Activated CD4-positive, alpha-beta T cell treated with anti-CD3 and anti-CD28 coated beads, Interleukin-2, amount 50 U/mL, for 24 hours (primary cell): Measurements from ENCODE around the gene CUL5.
"Not testable (repeated sequence)": the region's sequence is repeated elsewhere in the genome, so short reads cannot be mapped to it uniquely, and the experiment has no call there.

Experiments used
- DNase-seq, 2 donors: peaks; one replicate each; pipeline ENCODE4 v3.0.0-alpha.2; 2020; ENCODE audit warnings: low read depth in 1 of 2, low spot score in 1 of 2

CUL5 gene

DNA sequence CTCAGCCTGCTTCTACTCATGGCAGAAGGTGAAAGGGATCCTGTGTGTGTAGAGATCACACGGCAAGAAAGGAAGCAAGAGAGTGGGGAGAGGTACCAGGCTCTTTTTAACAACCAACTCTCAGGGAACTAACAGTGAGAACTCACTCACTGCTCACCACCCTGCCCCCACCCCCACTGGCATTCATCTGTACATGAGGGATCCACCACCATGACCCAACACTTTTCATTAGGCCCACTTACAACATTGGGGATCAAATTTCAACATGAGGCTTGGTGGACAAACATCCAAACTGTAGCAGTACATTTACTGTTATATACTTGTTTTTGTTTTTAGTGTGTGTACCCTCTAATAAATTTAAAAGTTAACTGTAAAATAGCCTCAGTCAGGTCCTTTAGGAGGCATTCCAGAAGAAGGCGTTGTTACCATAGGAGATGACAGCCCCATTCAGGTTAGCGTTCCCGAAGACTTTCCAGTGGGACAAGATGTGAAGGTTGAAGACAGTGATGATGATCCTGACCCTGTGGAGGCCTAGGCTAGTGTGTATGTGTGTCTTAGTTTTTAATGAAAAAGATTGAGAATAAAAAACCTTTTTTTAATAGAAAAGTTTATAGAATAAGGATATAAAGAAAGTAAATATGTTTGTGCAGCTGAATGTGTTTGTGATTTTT is 11.3 kb downstream of the CUL5 start:
- DNase-seq: no peak

DNA sequence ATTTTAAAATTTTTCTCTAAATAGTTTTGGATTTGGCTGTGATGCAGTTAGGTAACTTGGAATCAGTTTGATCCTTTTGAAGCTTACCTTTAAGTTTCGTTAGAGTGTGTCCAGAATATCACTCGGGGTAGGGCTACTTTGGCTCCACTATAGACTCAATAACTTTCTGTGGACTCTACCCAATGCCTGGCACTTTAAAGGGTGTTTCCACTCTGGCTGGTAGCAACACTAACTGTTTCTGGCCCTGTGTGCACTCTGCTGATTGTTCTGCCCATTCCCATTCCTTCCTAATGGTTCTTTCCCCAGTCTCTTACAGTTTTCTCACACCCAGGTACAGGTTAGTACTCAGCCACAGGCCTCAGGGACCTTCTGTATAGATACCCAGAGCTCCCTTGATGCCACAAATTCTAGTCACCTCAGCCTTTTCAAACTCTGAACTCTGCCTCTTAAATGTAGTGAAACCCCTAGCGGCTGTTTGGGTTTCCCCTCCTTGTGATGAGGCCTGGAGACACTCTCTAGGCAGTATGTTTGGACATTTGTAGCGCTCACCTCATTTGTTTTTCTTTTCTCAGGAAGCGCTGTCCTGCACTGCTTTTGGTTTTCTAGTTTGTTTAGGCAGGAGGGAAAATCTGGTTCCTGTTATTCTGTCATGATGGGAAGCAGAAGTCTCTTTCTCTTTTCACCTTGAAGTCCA is 16.8 kb downstream of the CUL5 start:
- no peak for DNase-seq

DNA sequence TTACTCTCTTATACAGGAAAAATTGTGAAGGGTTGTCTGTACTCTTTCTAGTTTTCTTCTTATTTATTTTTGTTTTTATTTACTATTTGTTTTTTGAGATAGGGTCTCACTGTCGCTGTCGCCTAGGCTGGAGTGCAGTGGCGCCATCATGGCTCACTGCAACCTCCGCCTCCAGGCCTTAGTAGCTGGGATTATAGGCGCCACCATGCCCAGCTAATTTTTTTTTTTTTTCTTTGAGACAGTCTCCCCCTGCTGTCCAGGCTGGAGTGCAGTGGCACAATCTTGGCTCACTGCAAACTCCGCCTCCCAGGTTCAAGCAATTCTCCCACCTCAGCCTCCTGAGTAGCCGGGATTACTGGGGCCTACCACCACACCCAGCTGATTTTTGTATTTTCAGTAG is 18.4 kb downstream of the CUL5 start:
- no peak for DNase-seq

DNA sequence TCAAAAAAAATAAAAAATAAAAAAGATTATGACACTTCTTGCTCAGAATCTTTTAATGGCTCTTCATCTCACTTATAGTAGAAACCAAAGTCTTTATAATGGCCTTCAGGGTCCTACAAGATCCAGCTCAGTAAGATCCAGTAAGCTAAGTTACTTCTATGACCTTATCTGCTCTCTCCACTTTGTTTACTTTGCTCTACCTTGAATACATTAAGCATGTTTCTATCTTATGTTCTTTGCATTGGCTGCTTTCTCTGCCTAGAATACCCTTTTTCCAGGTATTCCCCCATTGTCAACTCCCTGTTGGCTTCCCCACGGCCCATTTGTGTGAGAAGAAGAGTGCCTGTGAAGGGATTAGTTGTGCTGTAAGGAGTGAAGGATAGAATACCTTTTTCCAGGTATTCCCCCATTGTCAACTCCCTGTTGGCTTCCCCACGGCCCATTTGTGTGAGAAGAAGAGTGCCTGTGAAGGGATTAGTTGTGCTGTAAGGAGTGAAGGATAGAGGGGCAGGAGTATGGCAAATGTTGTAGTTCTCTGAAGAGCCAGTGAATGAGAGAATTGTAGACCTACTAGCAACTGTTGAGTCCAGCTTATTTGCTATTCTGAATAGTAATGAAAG is 20.2 kb downstream of the CUL5 start:
- not testable (repeated sequence) for DNase-seq

DNA sequence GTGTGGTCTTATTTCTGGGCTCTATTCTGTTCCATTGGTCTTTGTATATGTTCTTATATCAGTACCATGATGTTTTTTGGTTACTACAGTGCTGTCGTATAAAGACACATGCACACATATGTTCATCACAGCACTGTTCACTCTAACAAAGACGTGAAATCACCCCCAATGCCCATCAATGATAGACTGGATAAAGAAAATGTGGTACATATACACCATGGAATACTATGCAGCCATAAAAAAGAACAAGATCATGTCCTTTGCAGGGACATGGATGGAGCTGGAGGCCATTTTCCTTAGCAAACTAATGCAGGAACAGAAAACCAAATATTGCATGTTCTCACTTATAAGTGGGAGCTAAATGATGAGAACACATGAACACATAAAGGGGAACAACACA is 22.9 kb downstream of the CUL5 start:
- DNase-seq: not testable (repeated sequence)

DNA sequence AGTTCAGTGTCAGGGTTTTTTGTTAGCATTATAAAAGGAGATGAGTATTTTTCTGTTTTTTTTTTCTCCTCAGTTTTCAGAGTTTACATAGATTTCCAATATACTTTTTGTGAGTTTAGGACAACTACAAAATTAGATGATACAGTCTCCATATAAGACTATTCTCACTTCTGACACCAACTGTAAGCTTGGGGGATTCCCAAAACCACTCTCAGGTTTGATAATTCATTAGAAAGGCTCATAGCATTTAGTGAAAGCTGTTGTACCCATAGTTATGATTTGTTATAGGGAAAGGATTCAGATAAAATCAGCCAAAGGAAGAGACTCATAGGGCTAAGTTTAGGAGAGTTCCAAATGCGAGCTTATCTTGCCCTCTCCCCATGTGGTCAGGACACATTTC is 24.1 kb downstream of the CUL5 start:
- no peak for DNase-seq

DNA sequence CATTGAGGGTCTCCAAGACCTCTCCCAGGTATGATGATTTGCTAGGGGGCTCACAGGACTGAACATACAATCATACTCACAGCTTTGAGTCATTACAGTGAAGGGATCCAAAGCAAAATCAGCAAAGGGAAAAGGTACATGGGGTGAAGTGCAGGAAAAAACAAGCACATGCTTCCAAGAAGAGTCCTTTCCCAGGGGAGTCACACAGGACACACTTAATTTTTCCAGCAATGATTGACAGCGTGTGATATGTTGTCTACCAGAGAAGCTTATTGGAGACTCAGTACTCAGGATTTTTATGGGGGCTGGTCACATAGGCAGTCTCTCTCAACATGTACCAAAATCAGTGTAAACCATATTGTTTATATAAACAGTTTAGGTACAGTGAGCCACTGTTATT is 25.3 kb downstream of the CUL5 start:
- no peak for DNase-seq

DNA sequence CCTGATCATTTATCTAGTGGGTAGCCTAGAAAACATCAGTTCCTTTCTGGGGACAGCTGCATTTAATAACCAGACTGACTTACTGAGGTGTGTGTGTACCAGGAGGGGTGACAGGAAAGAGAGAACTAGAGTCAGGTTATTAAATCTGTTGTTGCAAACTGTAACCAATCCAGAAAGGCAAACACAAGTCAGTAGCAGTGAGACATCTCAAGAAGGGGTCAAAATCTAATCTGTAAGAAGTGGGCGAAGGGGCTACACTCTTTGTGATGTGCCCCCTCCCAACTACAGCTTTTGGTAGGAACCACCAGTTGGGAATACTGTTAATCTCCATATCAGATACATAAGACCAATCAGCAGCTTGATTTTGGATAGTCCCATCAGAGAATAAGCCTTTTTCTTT is 26.3 kb downstream of the CUL5 start:
- no peak for DNase-seq

DNA sequence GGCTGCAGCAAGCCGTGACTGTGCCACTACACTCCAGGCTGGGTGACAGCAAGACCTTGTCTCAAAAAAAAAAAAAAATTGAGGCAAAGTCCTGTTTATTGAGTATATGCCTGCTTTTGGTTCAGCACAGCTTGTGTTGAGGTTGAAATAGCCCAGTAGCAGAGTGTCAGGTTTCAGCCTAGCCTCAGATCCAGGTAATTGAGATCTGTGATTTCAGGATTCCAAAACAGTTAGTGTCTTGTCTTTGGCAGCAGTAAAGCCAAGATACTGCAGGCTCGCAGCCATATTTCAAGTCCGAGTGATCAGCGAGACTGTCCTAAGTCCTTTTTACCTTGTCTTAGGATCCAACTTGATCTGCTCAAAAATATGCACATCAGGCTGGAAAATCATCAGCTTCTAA is 27.0 kb downstream of the CUL5 start:
- no peak for DNase-seq

DNA sequence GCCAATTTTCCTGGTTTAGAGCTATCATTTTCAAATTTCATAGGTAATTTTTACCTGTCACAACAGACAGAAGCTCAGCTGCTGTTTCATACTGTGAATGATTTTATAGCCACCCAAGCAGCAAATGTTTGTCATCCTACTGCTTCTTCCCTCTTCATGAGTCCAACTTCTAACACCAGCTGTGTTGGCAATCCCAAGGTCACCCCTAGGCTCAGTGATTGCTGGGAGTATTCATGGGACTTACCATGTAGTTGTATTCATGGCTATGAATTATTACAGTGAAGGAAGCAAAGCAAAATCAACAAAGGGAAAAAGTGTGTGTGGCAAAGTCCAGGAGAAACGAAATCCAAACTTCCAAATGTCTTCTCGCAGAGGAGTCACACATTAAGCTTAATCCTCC is 28.5 kb downstream of the CUL5 start:
- DNase-seq: no peak

DNA sequence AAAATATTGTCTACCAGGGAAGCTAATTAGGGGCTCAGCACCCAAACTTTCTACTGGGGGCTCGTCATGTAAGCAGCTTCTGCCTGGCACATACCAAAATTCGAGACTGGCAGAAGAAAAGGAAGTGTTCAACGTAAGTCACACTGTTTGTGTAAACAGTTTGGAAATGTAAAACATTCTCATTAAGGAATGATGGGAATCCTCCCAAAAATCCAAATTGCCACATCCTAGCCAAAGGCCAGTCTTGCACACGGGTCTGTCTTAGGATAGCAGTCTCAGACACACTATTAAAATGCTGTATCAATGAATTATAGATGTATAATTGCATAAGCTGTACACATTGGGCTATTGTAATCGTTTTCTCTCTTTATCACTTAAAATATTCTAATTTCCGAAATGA is 28.9 kb downstream of the CUL5 start:
- DNase-seq: no peak

DNA sequence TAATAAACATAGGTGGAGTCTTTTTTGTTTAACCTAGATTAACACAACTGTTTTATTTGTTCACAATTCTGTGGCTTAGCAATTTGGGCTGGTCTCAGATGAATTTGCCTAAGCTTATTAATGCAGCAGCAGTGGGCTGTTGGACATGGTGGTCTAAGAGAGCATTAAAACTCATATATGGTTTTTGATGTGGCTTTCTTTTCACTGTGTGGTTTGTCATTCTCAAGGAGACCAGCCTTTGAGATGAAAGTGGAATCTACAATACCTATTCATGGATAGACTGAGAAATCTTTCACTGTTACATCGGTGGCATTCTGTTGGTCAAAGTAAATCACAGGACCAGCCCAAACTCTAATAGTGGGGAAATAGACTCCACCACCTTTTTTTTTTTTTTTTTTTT is 39.6 kb downstream of the CUL5 start:
- DNase-seq: no peak

DNA sequence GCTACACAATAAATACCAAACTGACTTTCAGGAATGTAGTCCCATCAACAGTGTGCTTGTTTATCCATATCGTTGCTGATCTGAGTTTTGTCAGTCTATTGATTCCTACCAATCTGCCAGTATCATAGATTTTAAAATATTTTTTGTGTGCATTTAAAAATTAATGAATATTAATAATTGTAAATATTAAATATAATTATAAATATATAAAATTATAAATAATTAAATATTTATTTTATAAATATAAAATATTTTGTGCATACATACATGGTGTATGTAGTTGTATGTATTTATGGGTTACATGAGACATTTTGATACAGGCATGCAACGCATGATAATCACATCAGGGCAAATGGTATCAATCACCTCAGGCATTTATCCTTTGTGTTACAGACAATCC is 53.6 kb downstream of the CUL5 start:
- DNase-seq: no peak

DNA sequence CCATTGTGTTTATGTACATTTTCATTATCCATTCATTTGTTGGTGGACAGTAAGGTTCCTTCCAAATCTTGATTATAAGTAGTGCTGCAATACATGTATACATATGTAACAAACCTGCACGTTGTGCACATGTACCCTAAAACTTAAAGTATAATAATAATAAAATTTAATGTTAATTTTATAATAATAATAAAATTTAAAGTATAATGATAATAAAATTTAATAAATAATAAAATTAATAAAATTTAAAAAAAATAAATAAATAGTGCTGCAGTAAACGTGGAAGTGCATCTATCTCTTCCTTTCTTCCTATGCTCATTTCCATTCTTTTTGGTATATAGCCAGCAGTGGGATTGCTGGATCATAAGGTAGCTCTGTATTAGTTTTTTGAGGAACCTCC is 54.7 kb downstream of the CUL5 start:
- DNase-seq: no peak

DNA sequence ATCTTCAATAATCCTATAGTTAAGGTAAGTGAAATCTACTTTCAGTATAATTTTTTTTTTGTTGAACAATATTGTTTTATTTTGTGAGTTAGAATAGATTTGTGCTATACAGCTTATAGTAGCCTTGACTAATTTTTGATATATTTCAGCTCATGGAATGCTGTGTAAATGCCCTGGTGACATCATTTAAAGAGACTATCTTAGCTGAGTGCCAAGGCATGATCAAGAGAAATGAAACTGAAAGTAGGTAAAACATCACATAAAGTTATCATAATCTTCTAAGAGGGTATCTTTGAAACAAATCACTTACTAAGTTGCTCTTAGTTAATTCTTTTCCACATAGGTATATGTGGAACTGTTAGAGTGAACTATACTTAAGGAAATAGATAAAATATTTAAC is 61.2 kb downstream of the CUL5 start:
- no peak for DNase-seq

DNA sequence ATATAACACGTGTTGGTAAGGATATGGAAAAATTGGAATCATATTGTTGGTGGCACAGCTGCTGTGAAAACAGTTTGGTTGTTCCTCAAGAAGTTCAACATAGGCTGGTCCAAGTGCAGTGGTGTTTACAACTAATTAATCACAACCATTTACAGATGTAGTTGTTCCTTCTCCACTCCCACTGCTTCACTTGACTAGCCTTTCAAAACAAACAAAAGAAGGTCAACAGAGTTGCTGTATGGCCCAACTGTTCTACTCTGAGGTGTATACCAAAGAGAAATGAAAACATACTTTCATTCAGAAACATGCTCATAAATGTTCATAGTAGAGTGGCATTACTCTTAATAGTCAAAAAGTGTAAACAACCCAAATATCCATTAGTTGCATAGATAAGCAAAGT is 76.1 kb downstream of the CUL5 start:
- DNase-seq: no peak

DNA sequence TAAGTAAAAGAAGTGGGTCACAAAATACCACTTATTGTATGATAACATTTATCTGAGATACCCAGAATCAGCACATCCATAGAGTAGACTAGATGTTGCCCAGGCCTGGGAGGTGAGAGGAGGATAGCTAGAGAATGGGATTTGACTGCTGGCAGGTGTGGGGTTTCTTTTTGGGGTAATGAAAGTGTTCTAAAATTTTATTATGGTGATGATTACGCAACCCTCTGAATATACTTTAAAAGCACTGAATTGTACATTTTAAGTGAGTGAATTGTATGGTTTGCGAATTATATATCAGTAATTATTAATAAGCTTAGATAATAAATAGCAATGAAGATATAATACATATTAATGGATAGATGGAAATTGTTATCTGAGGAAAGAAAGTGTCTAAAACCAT is 77.0 kb downstream of the CUL5 start:
- DNase-seq: no peak

DNA sequence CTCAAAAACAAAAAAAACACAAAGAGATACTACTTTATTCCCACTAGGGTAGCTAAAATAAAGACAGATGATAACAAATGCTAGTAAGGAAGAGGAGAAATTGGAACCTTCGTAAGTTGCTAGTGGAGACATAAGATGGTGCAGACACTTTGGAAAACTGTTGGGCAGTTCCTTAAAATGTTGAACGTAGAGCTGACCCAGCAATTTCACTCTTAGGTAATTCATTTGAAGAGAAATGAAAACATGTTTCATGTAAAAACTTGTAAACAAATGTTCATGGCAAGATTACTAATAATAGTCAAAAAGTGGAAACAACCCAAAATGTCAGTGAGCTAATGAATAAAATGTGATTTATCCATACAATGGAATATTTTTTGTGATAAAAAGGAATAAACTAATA is 83.4 kb downstream of the CUL5 start:
- no peak for DNase-seq

DNA sequence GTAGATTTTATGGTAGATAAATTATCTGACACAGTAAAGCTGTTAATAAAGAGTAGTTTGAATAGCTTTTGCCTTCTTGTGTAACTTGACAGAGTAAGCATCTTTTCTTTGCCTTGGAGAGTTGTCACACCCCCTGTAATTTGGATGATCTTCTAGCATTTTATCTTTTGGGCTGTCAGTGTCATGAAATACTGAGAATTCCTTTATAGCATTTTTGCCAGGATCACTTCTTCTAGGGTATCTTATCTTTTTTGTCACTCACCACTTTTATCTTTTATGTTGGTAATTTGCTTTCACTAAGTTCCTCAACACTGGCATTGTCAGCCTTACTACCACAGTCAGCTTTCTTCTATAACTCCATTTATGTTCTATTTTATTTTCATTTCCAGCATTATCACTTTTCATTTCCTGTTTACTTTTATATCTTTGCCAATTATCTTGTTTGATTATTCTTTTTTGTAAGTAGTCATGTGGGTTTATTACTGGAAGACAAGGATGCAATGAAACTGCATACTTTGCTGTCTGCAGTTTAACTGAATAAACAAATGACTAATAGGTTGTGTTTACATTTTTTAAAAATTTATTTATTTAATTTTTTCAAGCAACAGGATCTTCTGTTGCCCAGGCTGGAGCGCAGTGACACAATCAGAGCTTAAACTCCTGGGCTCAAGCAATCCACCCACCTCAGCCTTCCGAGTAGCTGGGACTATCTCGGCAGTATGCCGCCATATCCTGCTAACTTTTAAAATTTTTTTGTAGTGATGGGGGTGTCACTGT is 84.6 kb downstream of the CUL5 start:
- DNase-seq: no peak

DNA sequence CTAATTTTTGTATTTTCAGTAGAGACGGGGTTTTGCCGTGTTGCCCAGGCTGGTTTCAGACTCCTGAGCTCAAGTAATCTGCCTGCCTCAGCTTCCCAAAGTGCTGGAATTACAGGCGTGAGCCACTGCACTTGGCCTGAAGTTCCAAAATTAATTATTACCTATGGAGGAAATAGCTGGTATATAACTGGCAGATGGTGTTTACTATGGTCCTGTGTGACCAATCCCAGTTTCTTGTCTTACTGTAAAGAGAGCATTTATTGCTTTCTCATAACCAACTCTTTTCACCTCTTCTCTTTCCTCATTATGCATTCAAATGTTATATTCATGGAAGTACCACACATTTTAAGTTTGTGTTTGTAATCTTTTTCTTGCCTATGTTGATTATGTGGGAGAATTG is 88.5 kb downstream of the CUL5 start:
- DNase-seq: no peak

DNA sequence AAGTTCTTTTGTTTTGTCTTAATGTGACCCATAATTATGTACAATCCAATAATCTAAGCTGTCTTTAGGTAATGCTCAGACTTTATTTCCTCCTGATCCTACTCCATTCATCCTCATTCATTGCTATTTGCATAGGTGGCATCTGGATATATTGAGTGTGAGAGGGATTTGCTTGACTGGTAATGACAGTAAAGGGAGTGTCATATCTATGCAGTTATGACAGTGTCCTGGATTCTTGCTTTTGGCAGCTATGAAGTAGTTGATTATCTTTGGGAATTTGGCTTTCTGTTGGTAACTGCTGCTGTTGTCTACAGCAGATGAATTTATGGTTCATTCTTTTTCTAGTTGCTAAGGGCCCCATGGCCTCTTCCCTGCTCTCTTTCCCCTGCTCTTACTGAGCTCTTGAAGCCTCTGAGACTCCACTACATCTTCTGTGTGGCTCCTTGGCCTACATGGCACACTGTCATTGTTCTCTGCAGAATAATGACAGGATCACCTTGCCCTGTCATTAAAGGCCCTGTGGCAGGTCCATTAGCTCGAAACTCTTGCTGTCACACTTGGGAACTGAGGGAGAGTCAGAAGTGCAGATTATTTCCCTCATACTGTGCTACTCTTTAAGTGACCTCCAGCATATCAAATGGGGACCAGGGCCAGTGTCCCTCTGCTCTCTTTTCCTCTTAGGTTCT is 92.5 kb downstream of the CUL5 start:
- no peak for DNase-seq
